Endodermal cell (in vitro differentiated cells): Measurements from ENCODE around the gene ASB15. TPM values are rescaled to one million over a fixed set of nuclear protein-coding genes. Genes with fewer than 3 reads are reported as not detected.
A peak's percentile ranks its signal among the peaks of the same experiment; 100 is the strongest.

Experiments
- DNase-seq: peaks from one replicate; pipeline ENCODE4 v3.0.0-alpha.2; 2017
- H3K27ac ChIP-seq: 2 replicates; pipeline ENCODE4 v1.5.1; 2013; ENCODE audit warnings: mild to moderate bottlenecking, low read depth, low read length, moderate library complexity
- H3K27me3 ChIP-seq: 2 replicates; pipeline ENCODE4 v1.6.1; 2013; ENCODE audit warnings: mild to moderate bottlenecking, low read length, moderate library complexity; ENCODE audit not compliant: insufficient read depth, control insufficient read depth, poor library complexity, severe bottlenecking
- H3K36me3 ChIP-seq: 2 replicates; pipeline ENCODE4 v1.7.0; 2013; ENCODE audit warnings: mild to moderate bottlenecking, low read length, moderate library complexity; ENCODE audit not compliant: control insufficient read depth, insufficient read depth
- H3K4me1 ChIP-seq: one replicate; pipeline ENCODE4 v1.7.0; 2013; ENCODE audit warnings: low read length; ENCODE audit not compliant: control insufficient read depth, insufficient read depth
- H3K4me3 ChIP-seq: 2 replicates; pipeline ENCODE4 v1.5.1; 2013; ENCODE audit warnings: mild to moderate bottlenecking, low read length, moderate library complexity
- H3K9ac ChIP-seq: 2 replicates; pipeline ENCODE4 v1.6.1; 2013; ENCODE audit warnings: mild to moderate bottlenecking, low read length, moderate library complexity; ENCODE audit not compliant: poor library complexity, severe bottlenecking; ENCODE audit errors: extremely low read depth
- H3K9me3 ChIP-seq: 2 replicates; pipeline ENCODE4 v1.6.1; 2013; ENCODE audit warnings: mild to moderate bottlenecking, low read length, moderate library complexity; ENCODE audit not compliant: control insufficient read depth
- H3K27ac Mint-ChIP-seq: 2 replicates; pipeline ENCODE4 v1.8.0; 2020; ENCODE audit warnings: mixed read lengths
- H3K27me3 Mint-ChIP-seq: 2 replicates; pipeline ENCODE4 v1.8.0; 2021; ENCODE audit warnings: mild to moderate bottlenecking, mixed read lengths; ENCODE audit not compliant: insufficient read depth
- H3K36me3 Mint-ChIP-seq: 2 replicates; pipeline ENCODE4 v1.8.0; 2020; ENCODE audit warnings: low read depth, mixed read lengths
- H3K4me1 Mint-ChIP-seq: 2 replicates; pipeline ENCODE4 v1.8.0; 2020; ENCODE audit warnings: mixed read lengths
- H3K4me3 Mint-ChIP-seq: 2 replicates; pipeline ENCODE4 v1.8.0; 2020; ENCODE audit warnings: mild to moderate bottlenecking, moderate library complexity, mixed read lengths
- H3K9me3 Mint-ChIP-seq: 2 replicates; pipeline ENCODE4 v1.8.0; 2020; ENCODE audit warnings: mild to moderate bottlenecking, mixed read lengths
- CTCF ChIP-seq: fragments of 200-600 bp; sonication (generic); conservative IDR thresholded peaks from 2 replicates; pipeline ENCODE4 v1.5.0; 2021; ENCODE audit warnings: antibody characterized with exemption, mild to moderate bottlenecking
- WGBS, 2 experiments: methylation state at CpG; one replicate each; pipeline versions ENCODE4 v1.1.5 to v1.1.7; 2013; ENCODE audit warnings: missing lambda C conversion rate in 2 of 2, mixed read lengths in 1 of 2; ENCODE audit not compliant: insufficient coverage in 1 of 2, insufficient read length in 1 of 2; 5-methylcytosine and 5-hydroxymethylcytosine counted together
- total RNA-seq, 2 donors: library from RNA; stranded (reverse); fragmentation: NEBNext Ultra II Directional in 1 of 2; extraction: Animal tissue kit (Norgen Biotek cat#: 25700) in 1 of 2; gene quantifications; 2 replicates in 1 of 2; 3 replicates in 1 of 2; pipeline ENCODE4 v1.2.1, GENCODE V29; 2021

The ASB15 gene
- total RNA-seq, 2 donors from 2014 or later: not detected

GRCh38 chr7:123624527-123625183 lies 23.0 kb downstream of the ASB15 start:
- peak; percentile 94 for DNase-seq
- Mint-ChIP-seq H3K4me1 (peaks cover 19% of the 10 kb centered on the region), H3K27me3 (peaks cover 19% of the 10 kb centered on the region), H3K9me3 (no peaks in the 10 kb centered on the region), H3K36me3 (no peaks in the 10 kb centered on the region), H3K4me3 (no peak overlapping the region), H3K27ac (peak overlapping the region; percentile 62)
- Histone ChIP-seq H3K9me3 (no peaks in the 10 kb centered on the region), H3K4me1 (peaks cover 13% of the 10 kb centered on the region), H3K36me3 (no peaks in the 10 kb centered on the region), H3K27ac (no peak overlapping the region), H3K9ac (no peak overlapping the region), H3K27me3 (no peaks in the 10 kb centered on the region), H3K4me3 (no peak overlapping the region)
- 72 to 73% methylated on average over 12 of the region's 12 CpGs for WGBS, 2 experiments
- TF ChIP-seq CTCF: peak; percentile 89

- H3K36me3 ChIP-seq: no peaks in the 10 kb centered on the region
- no peaks in the 10 kb centered on the region for H3K27me3 ChIP-seq
- no peak overlapping the region for H3K4me3 ChIP-seq
- peak overlapping the region; percentile 3 for H3K27ac Mint-ChIP-seq
- 73 to 89% methylated on average over 2 of the region's 2 CpGs for whole genome bisulfite sequencing, 2 experiments
- H3K9ac ChIP-seq: no peak overlapping the region
- H3K27me3 Mint-ChIP-seq: peaks cover 13% of the 10 kb centered on the region
- H3K9me3 ChIP-seq: no peaks in the 10 kb centered on the region
- H3K4me1 Mint-ChIP-seq: peaks cover 19% of the 10 kb centered on the region
- no peak for TF ChIP-seq CTCF
- no peaks in the 10 kb centered on the region for H3K9me3 Mint-ChIP-seq
- H3K4me1 ChIP-seq: peaks cover 13% of the 10 kb centered on the region
- H3K36me3 Mint-ChIP-seq: no peaks in the 10 kb centered on the region
- H3K27ac ChIP-seq: no peak overlapping the region
- H3K4me3 Mint-ChIP-seq: no peak overlapping the region
- no peak for DNase-seq
Measured at GRCh38 chr7:123625254-123625653, 23.6 kb downstream of the ASB15 start.

GRCh38 chr7:123627851-123628250 lies 26.2 kb downstream of the ASB15 start:
- no peak for DNase-seq
- Histone ChIP-seq H3K27me3 (no peaks in the 10 kb centered on the region), H3K4me3 (no peak overlapping the region), H3K9me3 (no peaks in the 10 kb centered on the region), H3K36me3 (no peaks in the 10 kb centered on the region), H3K27ac (no peak overlapping the region), H3K4me1 (peaks cover 8% of the 10 kb centered on the region), H3K9ac (no peak overlapping the region)
- H3K9me3 Mint-ChIP-seq: no peaks in the 10 kb centered on the region
- peaks cover 7% of the 10 kb centered on the region for H3K27me3 Mint-ChIP-seq
- WGBS, 2 experiments: 100% methylated on average over 2 of the region's 2 CpGs; no CpG with 5 or more reads in 1 of the 2 experiments
- H3K4me3 Mint-ChIP-seq: no peak overlapping the region
- peaks cover 13% of the 10 kb centered on the region for H3K4me1 Mint-ChIP-seq
- H3K27ac Mint-ChIP-seq: no peak overlapping the region
- no peak for TF ChIP-seq CTCF
- no peaks in the 10 kb centered on the region for H3K36me3 Mint-ChIP-seq
